GM19193 (cell line): Measurements from ENCODE around the gene MITF.

Experiments used
- POLR2A ChIP-seq: IDR thresholded peaks from 4 replicates; pipeline ENCODE4 v1.6.1; 2011; ENCODE audit not compliant: insufficient read depth, insufficient read length; ENCODE audit errors: extremely low read depth

MITF gene

GRCh38 chr3:69879051-69879450 is 139.8 kb downstream of the MITF start:
- TF ChIP-seq POLR2A, result no peak

- no peak for TF ChIP-seq POLR2A
Observed at GRCh38 chr3:69880069-69880640, 140.9 kb downstream of the MITF start.

DNA sequence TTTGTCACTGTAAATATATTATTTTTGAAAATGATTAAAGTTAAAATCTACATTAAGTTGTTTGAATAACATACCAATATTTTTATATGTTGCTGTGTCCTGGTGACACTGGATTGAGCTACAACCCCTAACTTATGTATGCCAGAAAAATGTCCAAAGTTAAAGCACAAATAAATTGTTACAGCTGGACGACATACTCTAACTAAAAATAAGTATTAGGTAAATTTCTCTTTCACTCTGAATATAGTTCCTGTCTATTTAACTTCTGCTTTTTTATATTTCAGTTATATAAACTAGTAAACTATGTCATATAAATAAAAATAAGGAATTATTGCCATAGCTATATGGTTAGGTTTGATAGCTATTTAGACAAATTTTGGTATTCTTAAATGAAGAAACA is 141.8 kb downstream of the MITF start:
- TF ChIP-seq POLR2A, result no peak

GRCh38 chr3:69881756-69882428 is 142.6 kb downstream of the MITF start:
- no peak for TF ChIP-seq POLR2A

- TF ChIP-seq POLR2A, result no peak
Observed at GRCh38 chr3:69882560-69882959, 143.3 kb downstream of the MITF start.

DNA sequence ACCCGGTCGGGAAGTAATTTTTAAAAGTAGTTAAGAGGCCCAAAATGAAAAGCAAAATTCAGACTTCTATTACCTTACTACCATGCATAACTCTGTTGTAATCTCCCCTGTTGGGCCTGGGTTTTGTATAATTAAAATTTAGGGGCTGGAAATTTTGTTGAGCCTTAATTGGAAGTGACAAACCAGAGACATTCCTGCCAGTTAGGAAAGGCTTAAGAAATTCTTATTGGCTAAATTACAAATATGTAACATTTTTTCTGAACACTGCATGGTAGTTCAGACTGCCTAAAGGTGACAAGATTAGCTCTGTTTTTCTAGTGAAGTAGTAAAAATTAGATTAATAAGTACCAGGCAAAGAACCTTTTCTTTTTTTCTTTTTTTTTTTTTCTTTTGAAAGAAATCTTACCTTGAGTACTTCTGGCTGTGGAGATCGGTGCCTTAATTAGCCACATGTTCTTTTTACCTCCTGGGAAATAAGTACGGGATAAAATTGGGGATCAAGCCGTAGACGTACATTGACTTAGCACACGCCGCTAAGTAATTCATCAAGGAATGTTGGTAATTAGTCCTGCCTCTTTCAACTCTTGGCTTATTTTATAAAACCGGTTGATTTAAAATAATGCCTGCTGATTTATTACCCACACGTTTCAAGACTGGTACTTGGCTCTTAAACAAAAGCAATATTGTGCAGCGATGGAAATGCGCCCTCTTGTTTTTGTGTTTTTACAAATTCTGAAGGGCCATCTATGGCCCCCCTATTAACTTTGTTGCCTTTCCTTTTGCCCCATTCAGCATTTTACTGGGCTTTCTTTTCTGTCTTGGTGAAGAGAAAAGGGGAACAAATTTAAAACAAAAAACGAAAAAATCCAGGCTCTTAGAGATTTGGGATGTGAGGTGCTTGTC is 149.0 kb downstream of the MITF start:
- no peak for TF ChIP-seq POLR2A

- TF ChIP-seq POLR2A, result no peak
Observed at GRCh38 chr3:69888943-69889315, 149.7 kb downstream of the MITF start.

DNA sequence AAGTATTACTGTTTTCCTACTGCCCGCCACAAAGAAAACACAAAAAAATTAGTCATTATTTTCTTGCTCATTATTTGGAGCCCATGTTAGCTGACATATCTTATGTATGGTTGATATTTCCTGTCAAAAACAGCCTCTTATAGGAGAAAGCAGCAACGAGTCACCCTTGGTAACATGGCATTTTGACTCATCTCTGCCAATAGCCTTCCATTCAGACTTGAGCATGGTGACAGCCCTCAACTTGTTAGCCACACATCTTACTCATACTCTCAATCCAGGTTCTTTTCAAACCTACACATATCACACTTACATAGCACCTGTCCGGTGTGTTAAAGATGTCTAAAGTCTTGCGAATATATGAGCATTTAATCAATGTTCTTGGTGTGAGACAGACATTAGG is 150.8 kb downstream of the MITF start:
- no peak for TF ChIP-seq POLR2A

DNA sequence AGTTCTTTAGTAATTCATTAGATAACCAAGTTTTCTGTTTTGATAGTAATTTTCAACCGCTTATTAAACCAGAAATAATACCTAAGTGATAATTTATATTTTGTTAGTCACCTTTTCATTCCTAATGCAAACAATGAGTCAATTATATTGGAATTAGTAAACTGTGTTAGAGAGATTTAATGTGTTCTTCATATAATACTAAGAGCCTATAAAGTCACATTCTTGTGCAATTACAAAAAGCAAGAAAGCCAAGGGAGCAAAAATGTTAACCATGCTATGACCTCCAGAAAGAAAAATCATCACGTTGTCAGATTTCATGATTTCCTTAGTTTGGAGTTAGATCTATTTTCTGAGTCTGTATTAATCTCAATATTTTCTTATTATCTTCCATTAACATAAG is 151.4 kb downstream of the MITF start:
- no peak for TF ChIP-seq POLR2A

DNA sequence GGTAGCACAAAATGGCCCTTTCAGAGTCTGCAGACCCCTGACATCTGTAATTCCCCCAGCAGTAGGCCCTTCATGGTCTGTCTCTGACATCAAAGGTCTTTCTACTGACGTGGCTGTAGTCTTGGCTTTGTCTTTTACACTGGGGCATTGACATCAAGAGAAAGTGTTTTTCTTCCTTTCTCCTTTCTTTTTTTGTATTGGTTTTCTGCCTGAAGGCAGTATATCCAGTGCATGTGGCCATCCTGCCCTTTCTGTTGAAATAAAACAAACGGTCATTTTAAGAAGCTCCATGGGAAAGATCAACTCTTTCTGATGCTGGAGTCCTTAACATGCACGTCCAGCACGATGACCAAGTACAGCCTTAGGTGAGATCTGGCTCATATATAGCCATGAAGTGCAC is 153.4 kb downstream of the MITF start:
- TF ChIP-seq POLR2A, result no peak

DNA sequence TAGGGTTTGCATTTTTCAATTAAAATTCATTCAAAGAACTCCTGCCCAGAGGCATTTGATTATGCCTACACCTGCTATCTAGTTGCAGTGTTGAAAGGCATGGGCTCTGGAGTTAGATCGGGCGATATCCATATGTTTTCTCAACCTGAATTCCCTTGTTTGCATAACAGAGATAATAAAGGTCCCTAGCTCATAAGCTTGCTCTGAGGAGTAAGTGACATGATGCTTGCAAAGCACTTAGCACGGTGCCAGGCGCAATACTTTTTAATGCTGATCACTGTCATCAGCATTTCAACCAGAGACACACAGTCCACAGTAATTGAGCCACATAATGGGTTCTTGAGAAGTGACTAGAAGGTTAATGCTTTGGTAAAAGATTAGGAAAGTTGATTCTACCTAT is 154.0 kb downstream of the MITF start:
- no peak for TF ChIP-seq POLR2A

DNA sequence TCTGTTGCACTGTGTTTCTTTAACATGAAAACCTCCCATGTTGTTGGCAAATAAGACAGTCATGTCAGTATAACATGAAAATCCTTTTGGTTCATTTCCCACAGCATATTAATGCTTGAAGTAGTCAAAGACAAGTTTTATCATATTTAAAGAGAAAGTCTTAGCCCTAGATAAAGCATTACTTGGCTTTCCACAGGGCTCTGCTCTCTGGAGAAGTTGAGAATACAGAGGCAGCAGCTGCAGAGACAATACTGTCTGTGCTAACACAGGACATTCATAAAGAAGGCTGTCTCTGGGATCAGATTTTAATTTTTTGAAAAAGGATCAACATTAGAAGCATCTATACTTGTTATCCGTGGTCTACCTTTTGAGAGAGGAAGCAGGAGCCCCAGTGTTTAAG is 156.8 kb downstream of the MITF start:
- no peak for TF ChIP-seq POLR2A

DNA sequence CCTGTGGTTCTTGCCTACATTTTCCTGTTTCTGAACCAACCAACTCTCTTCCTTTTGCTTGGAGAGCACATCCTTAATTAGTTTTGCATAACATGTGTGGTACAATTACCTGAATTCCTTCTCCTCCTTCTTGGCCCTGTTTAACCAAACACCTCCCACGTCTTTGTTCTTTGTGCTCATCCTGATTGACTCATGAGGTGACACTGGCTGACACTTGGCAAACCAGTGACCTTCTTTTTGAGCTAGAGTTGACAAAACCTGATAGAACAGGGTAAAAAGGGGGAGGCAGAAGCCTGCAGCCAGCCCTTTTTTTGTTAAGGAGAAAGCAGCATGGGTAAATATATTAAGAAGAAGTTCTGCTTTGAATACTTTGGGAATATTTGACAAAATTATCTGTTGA is 161.1 kb downstream of the MITF start:
- TF ChIP-seq POLR2A, result no peak

GRCh38 chr3:69901802-69902201 is 162.5 kb downstream of the MITF start:
- no peak for TF ChIP-seq POLR2A

DNA sequence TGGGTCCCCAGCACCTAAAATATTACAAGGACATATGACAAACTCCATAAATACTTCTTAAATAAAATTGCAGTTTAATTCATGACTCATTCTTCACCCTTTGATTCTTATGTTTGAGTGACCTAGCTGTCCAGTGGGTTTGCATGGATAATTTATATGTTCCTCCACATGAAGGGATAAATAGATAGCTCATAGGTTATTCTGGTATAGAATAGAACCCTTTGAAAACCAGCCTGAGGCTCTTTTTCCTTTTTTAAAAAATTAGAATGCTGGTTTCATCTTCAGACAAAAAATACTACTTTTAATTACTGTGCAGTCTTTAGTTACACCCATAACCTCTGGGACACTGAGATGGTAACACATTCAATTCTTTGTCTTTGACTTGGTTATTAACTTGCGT is 163.1 kb downstream of the MITF start:
- no peak for TF ChIP-seq POLR2A
